ENCODE data around the gene ARIH1. TPM values are rescaled to one million over a fixed set of nuclear protein-coding genes. Genes with fewer than 3 reads are reported as not detected.

The ARIH1 gene
- total and polyA plus RNA-seq, 2 experiments from 2014 or later = 30.5 to 48.6 TPM

GRCh38 chr15:72489943-72490554, 15.9 kb downstream of the ARIH1 start:
- Mint-ChIP-seq H3K27me3 (ENCODE audit: insufficient read depth, low read depth, poor library complexity) (no peaks in the 10 kb centered on the region), H3K4me1 (peaks cover 9% of the 10 kb centered on the region), H3K4me3 (no peak overlapping the region), H3K36me3 (ENCODE audit: low read depth) (peaks cover 7% of the 10 kb centered on the region; the same call in 2 of the 3 replicates), H3K9me3 (no peaks in the 10 kb centered on the region), H3K27ac (no peak overlapping the region)
- no peak for DNase-seq (ENCODE audit: low spot score)
- Histone ChIP-seq H3F3A (replicated peaks; ENCODE audit: low read depth) (no peaks in the 10 kb centered on the region), H3K4me1 (ENCODE audit: insufficient read depth) (peaks cover 27% of the 10 kb centered on the region), H2AFZ (no peak overlapping the region), H3K79me2 (replicated peaks; ENCODE audit: insufficient read depth) (peaks cover 100% of the 10 kb centered on the region), H4K20me1 (replicated peaks; ENCODE audit: insufficient read depth) (peaks cover 76% of the 10 kb centered on the region), H3K4me2 (no peak overlapping the region), H3K27me3 (ENCODE audit: insufficient read depth) (no peaks in the 10 kb centered on the region), H3K4me3 (no peak overlapping the region), H3K9me2 (ENCODE audit: insufficient read depth) (no peaks in the 10 kb centered on the region), H3K36me3 (ENCODE audit: insufficient read depth) (no peaks in the 10 kb centered on the region), H3K27ac (ENCODE audit: low read depth) (no peak overlapping the region)
- no peak for ATAC-seq
- TF ChIP-seq, protein P1, sequence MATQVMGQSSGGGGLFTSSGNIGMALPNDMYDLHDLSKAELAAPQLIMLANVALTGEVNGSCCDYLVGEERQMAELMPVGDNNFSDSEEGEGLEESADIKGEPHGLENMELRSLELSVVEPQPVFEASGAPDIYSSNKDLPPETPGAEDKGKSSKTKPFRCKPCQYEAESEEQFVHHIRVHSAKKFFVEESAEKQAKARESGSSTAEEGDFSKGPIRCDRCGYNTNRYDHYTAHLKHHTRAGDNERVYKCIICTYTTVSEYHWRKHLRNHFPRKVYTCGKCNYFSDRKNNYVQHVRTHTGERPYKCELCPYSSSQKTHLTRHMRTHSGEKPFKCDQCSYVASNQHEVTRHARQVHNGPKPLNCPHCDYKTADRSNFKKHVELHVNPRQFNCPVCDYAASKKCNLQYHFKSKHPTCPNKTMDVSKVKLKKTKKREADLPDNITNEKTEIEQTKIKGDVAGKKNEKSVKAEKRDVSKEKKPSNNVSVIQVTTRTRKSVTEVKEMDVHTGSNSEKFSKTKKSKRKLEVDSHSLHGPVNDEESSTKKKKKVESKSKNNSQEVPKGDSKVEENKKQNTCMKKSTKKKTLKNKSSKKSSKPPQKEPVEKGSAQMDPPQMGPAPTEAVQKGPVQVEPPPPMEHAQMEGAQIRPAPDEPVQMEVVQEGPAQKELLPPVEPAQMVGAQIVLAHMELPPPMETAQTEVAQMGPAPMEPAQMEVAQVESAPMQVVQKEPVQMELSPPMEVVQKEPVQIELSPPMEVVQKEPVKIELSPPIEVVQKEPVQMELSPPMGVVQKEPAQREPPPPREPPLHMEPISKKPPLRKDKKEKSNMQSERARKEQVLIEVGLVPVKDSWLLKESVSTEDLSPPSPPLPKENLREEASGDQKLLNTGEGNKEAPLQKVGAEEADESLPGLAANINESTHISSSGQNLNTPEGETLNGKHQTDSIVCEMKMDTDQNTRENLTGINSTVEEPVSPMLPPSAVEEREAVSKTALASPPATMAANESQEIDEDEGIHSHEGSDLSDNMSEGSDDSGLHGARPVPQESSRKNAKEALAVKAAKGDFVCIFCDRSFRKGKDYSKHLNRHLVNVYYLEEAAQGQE (IDR thresholded peaks at IDR 0.05; ENCODE audit: unreplicated experiment) = no peak
- TF ChIP-seq ZNF114 (CRISPR knock-in tag; IDR thresholded peaks at IDR 0.05) = no peak
- TF ChIP-seq ETS1 (IDR thresholded peaks at IDR 0.05) = no peak

GRCh38 chr15:72491768-72492167, 17.6 kb downstream of the ARIH1 start:
- no peak for DNase-seq (ENCODE audit: low spot score)
- Histone ChIP-seq H3K4me3 (no peak overlapping the region), H3K36me3 (ENCODE audit: insufficient read depth) (no peaks in the 10 kb centered on the region), H3K27ac (ENCODE audit: low read depth) (no peak overlapping the region), H2AFZ (no peak overlapping the region), H3K27me3 (ENCODE audit: insufficient read depth) (no peaks in the 10 kb centered on the region), H3K4me1 (ENCODE audit: insufficient read depth) (peaks cover 32% of the 10 kb centered on the region), H3F3A (replicated peaks; ENCODE audit: low read depth) (no peaks in the 10 kb centered on the region), H3K4me2 (no peak overlapping the region), H3K9me2 (ENCODE audit: insufficient read depth) (no peaks in the 10 kb centered on the region), H3K79me2 (replicated peaks; ENCODE audit: insufficient read depth) (peaks cover 100% of the 10 kb centered on the region), H4K20me1 (replicated peaks; ENCODE audit: insufficient read depth) (peaks cover 78% of the 10 kb centered on the region)
- Mint-ChIP-seq H3K36me3 (ENCODE audit: low read depth) (peaks cover 6% of the 10 kb centered on the region; the same call in 2 of the 3 replicates), H3K27me3 (ENCODE audit: insufficient read depth, low read depth, poor library complexity) (no peaks in the 10 kb centered on the region), H3K4me3 (no peak overlapping the region), H3K27ac (no peak overlapping the region), H3K9me3 (no peaks in the 10 kb centered on the region), H3K4me1 (peaks cover 17% of the 10 kb centered on the region)
- ATAC-seq = no peak
- TF ChIP-seq NANOG (IDR thresholded peaks at IDR 0.05; ENCODE audit: borderline replicate concordance) = no peak
- TF ChIP-seq, protein P1 (IDR thresholded peaks at IDR 0.05; ENCODE audit: unreplicated experiment) = no peak
- TF ChIP-seq POLR2AphosphoS5 (IDR thresholded peaks at IDR 0.05; ENCODE audit: low read depth) = no peak
